ENCODE measurements around the gene ULBP2.
"Not testable (repeated sequence)": the region's sequence is repeated elsewhere in the genome, so short reads cannot be mapped to it uniquely, and the experiment has no call there.

- not testable (repeated sequence) for TF ChIP-seq RARB, SNAI2 (CRISPR knock-in tag; IDR thresholded peaks at IDR 0.05)
Measured at GRCh38 chr6:149912680-149913079, 29.1 kb upstream of the ULBP2 start.

Measured in SK-N-SH treated with all-trans-retinoic acid at 6 μM for 48 hours (cell line).